H1 (cell line): ENCODE data around the gene RNF126. TPM values are rescaled to one million over a fixed set of nuclear protein-coding genes. Genes with fewer than 3 reads are reported as not detected.

Experiments
- ATF2 ChIP-seq: IDR thresholded peaks from 2 replicates; pipeline ENCODE4 v1.6.1; 2012; ENCODE audit warnings: low read length, inconsistent platforms
- BACH1 ChIP-seq: IDR thresholded peaks from 2 replicates; pipeline ENCODE4 v1.6.1; 2012; ENCODE audit warnings: low read length, improper control_type of control experiment
- CHD7 ChIP-seq: fragments of 300-600 bp; sonication (generic); IDR thresholded peaks from 2 replicates; pipeline ENCODE4 v1.7.1; 2012; ENCODE audit warnings: low read length, moderate library complexity, mild to moderate bottlenecking, inconsistent platforms; ENCODE audit not compliant: insufficient replicate concordance
- EGR1 ChIP-seq: IDR thresholded peaks from 2 replicates; pipeline ENCODE4 v1.6.1; 2011; ENCODE audit warnings: low read depth, low read length, borderline replicate concordance
- HDAC6 ChIP-seq: IDR thresholded peaks from one replicate; pipeline ENCODE4 v1.7.1; 2012; ENCODE audit warnings: low read depth, mild to moderate bottlenecking, inconsistent platforms, low read length, moderate library complexity
- KDM4A ChIP-seq: IDR thresholded peaks from one replicate; pipeline ENCODE4 v1.7.1; 2012; ENCODE audit warnings: low read depth, mild to moderate bottlenecking, moderate library complexity, low read length, inconsistent platforms; ENCODE audit not compliant: severe bottlenecking
- SP2 ChIP-seq: IDR thresholded peaks from 2 replicates; pipeline ENCODE4 v1.6.1; 2012; ENCODE audit warnings: mild to moderate bottlenecking, low read length, inconsistent platforms
- polyA plus RNA-seq, 7 experiments: library from polyadenylated mRNA; depleted of rRNA in 3 of 7; stranded (reverse) in 5 of 7; unstranded in 2 of 7; fragments of >200 nt in 5 of 7; fragments of 200-250 nt in 2 of 7; gene quantifications; 1 replicate in 5 of 7; 2 replicates in 1 of 7; 4 replicates in 1 of 7; pipeline versions ENCODE4 v1.2.1 to v1.2.3, GENCODE V29; 2011 to 2013; ENCODE audit warnings: missing spikeins in 2 of 7, mixed read lengths in 2 of 7
- total RNA-seq: library from RNA; stranded (reverse); fragmentation: NEBNext Ultra II Directional; extraction: Animal tissue kit (Norgen Biotek cat#: 25700); gene quantifications from 2 replicates; pipeline ENCODE4 v1.2.1, GENCODE V29; 2021

RNF126 gene
- total and polyA plus RNA-seq, 2 of the 8 experiments (the other 6 are each of a cell fraction or from before 2014, with no cell fraction given), result 21.8 to 68.0 TPM

GRCh38 chr19:639253-640160, 23.5 kb downstream of the RNF126 start, which contains the start of gene FGF22 (continued):
- TF ChIP-seq CHD7, result no peak
- TF ChIP-seq KDM4A, result peak; percentile 91
- TF ChIP-seq SP2, result no peak
- 0 out of 2 replicates have a peak, but pooled peaks have one; percentile 10 for TF ChIP-seq EGR1
- no peak for TF ChIP-seq BACH1
- no peak for TF ChIP-seq HDAC6
- TF ChIP-seq ATF2, result no peak
